ENCODE data around the gene FSD2. TPM values are rescaled to one million over a fixed set of nuclear protein-coding genes. Genes with fewer than 3 reads are reported as not detected.

Gene FSD2
- total RNA-seq, 4 donors from 2014 or later, result 0.13 to 1.6 (median 0.69) TPM

DNA sequence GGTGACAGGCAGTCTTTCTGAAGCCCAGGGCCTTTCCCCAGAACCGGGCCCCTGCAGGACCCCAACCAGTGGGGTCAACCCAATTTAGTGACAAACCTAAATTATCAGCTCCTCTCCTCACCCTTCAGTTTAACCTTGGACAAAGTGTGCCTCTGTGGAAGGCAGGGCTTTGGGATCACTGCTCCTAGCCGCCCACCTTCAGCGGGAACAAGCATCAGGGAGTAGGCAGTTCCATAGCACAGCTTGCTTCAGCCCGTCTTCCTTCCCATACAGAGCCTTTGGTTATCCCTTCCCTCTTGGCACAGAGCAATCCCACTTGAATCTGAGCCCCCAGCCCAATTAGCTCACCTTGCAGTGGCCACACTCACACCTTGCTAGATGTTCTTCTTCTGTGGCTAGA lies 90.9 kb downstream of the FSD2 start:
- 87 to 93% methylated on average over 4 of the region's 4 CpGs for WGBS, 2 donors
- H3K36me3 ChIP-seq, result no peaks in the 10 kb centered on the region
- H3K4me1 ChIP-seq, result peaks cover under 1 to 4% of the 10 kb centered on the region in 2 donors
- no peaks in the 10 kb centered on the region for H3K9me3 ChIP-seq
- no peaks in the 10 kb centered on the region for H3K27me3 ChIP-seq
- no peak for DNase-seq
- intact Hi-C loops (cut with DNase I), result no loop called here
- TF ChIP-seq, protein P1, sequence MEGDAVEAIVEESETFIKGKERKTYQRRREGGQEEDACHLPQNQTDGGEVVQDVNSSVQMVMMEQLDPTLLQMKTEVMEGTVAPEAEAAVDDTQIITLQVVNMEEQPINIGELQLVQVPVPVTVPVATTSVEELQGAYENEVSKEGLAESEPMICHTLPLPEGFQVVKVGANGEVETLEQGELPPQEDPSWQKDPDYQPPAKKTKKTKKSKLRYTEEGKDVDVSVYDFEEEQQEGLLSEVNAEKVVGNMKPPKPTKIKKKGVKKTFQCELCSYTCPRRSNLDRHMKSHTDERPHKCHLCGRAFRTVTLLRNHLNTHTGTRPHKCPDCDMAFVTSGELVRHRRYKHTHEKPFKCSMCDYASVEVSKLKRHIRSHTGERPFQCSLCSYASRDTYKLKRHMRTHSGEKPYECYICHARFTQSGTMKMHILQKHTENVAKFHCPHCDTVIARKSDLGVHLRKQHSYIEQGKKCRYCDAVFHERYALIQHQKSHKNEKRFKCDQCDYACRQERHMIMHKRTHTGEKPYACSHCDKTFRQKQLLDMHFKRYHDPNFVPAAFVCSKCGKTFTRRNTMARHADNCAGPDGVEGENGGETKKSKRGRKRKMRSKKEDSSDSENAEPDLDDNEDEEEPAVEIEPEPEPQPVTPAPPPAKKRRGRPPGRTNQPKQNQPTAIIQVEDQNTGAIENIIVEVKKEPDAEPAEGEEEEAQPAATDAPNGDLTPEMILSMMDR (IDR thresholded peaks at IDR 0.05), result no peak
- TF ChIP-seq POLR2A (IDR thresholded peaks at IDR 0.05), result no peak
- no peak overlapping the region for H3K27ac ChIP-seq
- no peak overlapping the region for H3K4me3 ChIP-seq (replicated peaks in 1 of 3)

- intact Hi-C loops (cut with DNase I), result no loop called here
- H3K27me3 ChIP-seq, result no peaks in the 10 kb centered on the region
- no peaks in the 10 kb centered on the region for H3K9me3 ChIP-seq
- 39% methylated on average over 2 of the region's 3 CpGs; no CpG with 5 or more reads in 1 of the 2 donors for WGBS, 2 donors
- DNase-seq, result no peak
- peaks cover 6 to 10% of the 10 kb centered on the region in 2 donors for H3K4me1 ChIP-seq
- no peaks in the 10 kb centered on the region for H3K36me3 ChIP-seq
- H3K4me3 ChIP-seq (replicated peaks in 1 of 3), result no peak overlapping the region
- no peak overlapping the region for H3K27ac ChIP-seq
- TF ChIP-seq, protein P1 (IDR thresholded peaks at IDR 0.05), result no peak
- no peak for TF ChIP-seq POLR2A (IDR thresholded peaks at IDR 0.05)
These were observed 91.9 kb downstream of the FSD2 start for GRCh38 chr15:82714016-82714415.

GRCh38 chr15:82712036-82712435 lies 93.8 kb downstream of the FSD2 start:
- WGBS, 2 donors, result 69 to 77% methylated on average over 3 of the region's 3 CpGs
- H3K27me3 ChIP-seq, result no peaks in the 10 kb centered on the region
- H3K4me1 ChIP-seq, result peaks cover 6 to 10% of the 10 kb centered on the region in 2 donors
- no peak for DNase-seq
- intact Hi-C loops (cut with DNase I), result no loop called here
- H3K36me3 ChIP-seq, result no peaks in the 10 kb centered on the region
- H3K4me3 ChIP-seq (replicated peaks in 1 of 3), result no peak overlapping the region
- no peak overlapping the region for H3K27ac ChIP-seq
- no peak for TF ChIP-seq POLR2A (IDR thresholded peaks at IDR 0.05)
- TF ChIP-seq, protein P1 (IDR thresholded peaks at IDR 0.05), result no peak
- H3K9me3 ChIP-seq, result no peaks in the 10 kb centered on the region

DNA sequence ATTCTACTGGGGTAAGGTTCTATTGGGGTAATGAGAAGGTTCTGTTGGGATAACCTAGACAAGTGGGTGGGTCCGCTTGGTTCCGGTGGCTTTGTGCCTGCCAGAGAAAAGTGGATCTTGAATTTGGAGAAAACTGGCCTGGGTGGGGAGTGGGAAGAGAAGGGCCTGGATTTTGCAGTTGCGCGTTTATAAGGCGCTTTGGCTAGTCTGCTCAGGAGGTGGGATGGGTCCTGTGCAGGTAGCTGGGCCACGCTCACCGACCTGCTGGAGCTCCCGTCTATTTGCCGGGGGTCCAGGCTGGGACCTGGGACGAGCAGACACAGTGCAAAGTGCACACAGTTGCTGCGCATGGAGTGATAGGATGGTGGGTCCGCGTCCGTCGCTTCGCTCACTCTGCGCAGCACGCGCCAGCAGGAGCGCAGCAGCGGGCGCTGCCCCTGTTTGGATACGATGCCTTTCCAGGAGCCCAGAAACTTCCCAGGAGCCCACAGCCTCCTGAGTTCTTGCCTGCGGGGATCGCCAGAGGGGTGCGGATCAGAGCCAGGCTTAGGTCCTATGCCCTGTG lies 94.9 kb downstream of the FSD2 start:
- WGBS, 2 donors, result 97 to 98% methylated on average over 5 to 25 of the region's 26 CpGs
- Histone ChIP-seq H3K36me3 (no peaks in the 10 kb centered on the region), H3K27me3 (no peaks in the 10 kb centered on the region), H3K4me3 (replicated peaks in 1 of 3) (no peak overlapping the region), H3K27ac (no peak overlapping the region), H3K9me3 (no peaks in the 10 kb centered on the region), H3K4me1 (peaks cover 6 to 10% of the 10 kb centered on the region in 2 donors)
- no peak for TF ChIP-seq POLR2A (IDR thresholded peaks at IDR 0.05)
- TF ChIP-seq, protein P1 (IDR thresholded peaks at IDR 0.05), result no peak
- intact Hi-C loops (cut with DNase I), result no loop called here
- no peak for DNase-seq

GRCh38 chr15:82710208-82710555 lies 95.7 kb downstream of the FSD2 start:
- DNase-seq, result no peak
- peak overlapping the region in 1 of 3 donors; percentile 54 for H3K4me3 ChIP-seq (replicated peaks in 1 of 3)
- H3K4me1 ChIP-seq, result peaks cover 6 to 10% of the 10 kb centered on the region in 2 donors
- TF ChIP-seq, protein P1 (IDR thresholded peaks at IDR 0.05), result no peak
- no peak for TF ChIP-seq POLR2A (IDR thresholded peaks at IDR 0.05)
- H3K27ac ChIP-seq, result no peak overlapping the region
- H3K27me3 ChIP-seq, result no peaks in the 10 kb centered on the region
- 13 to 23% methylated on average over 11 to 14 of the region's 14 CpGs for WGBS, 2 donors
- H3K36me3 ChIP-seq, result no peaks in the 10 kb centered on the region
- intact Hi-C loops (cut with DNase I), result no loop called here
- H3K9me3 ChIP-seq, result no peaks in the 10 kb centered on the region

Measured in thyroid gland (tissue), 4 donors.